PFSK-1 (cell line): ENCODE results near the gene HEXB.
A peak's percentile ranks its signal among the peaks of the same experiment; 100 is the strongest.

ENCODE experiments used
- FOXP2 ChIP-seq: optimal IDR thresholded peaks from 2 replicates; pipeline ENCODE3; 2011; ENCODE audit warnings: borderline replicate concordance, control low read depth, inconsistent platforms; ENCODE audit not compliant: insufficient read depth; ENCODE audit errors: extremely low read length, extremely low read depth
- POLR2AphosphoS5 ChIP-seq: IDR thresholded peaks from 2 replicates; pipeline ENCODE4 v1.6.1; 2012; ENCODE audit warnings: low read depth, mild to moderate bottlenecking, control low read depth, low read length, moderate library complexity
- SIN3A ChIP-seq: IDR thresholded peaks from 2 replicates; pipeline ENCODE4 v1.6.1; 2012; ENCODE audit warnings: mild to moderate bottlenecking, low read length, moderate library complexity, borderline replicate concordance; ENCODE audit not compliant: insufficient read depth
- TAF1 ChIP-seq: IDR thresholded peaks from 2 replicates; pipeline ENCODE4 v1.6.1; 2012; ENCODE audit warnings: low read length, control low read depth, borderline replicate concordance; ENCODE audit not compliant: insufficient read depth
- TF ChIP-seq, protein P1 (sequence below), 2 experiments: IDR thresholded peaks; 2 replicates each; pipeline versions ENCODE4 v1.6.1 to v1.8.0; 2011 to 2012; ENCODE audit warnings: low read depth in 2 of 2, low read length in 2 of 2, control low read depth in 1 of 2, inconsistent platforms in 1 of 2, mild to moderate bottlenecking in 1 of 2, moderate library complexity in 1 of 2; ENCODE audit not compliant: insufficient read depth in 1 of 2

Gene HEXB

DNA sequence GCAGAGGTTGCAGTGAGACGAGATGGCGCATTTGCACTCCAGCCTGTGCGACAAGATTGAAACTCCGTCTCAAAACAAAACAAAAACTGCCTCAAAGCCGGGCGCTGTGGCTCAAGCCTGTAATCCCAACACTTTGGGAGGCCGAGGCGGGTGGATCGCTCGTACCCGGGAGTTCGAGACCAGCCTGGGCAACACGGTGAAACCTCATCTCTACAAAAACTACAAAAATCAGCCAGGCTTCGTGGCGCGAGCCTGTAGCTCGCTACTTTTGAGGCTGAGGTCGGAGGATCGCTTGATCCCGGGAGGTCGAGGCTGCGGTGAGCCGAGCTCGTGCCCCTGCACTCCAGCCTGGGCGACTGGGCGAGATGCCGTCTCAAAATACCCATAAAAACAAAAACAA is 80.9 kb downstream of the HEXB start:
- no peak for TF ChIP-seq FOXP2
- TF ChIP-seq SIN3A = no peak
- TF ChIP-seq, protein P1, sequence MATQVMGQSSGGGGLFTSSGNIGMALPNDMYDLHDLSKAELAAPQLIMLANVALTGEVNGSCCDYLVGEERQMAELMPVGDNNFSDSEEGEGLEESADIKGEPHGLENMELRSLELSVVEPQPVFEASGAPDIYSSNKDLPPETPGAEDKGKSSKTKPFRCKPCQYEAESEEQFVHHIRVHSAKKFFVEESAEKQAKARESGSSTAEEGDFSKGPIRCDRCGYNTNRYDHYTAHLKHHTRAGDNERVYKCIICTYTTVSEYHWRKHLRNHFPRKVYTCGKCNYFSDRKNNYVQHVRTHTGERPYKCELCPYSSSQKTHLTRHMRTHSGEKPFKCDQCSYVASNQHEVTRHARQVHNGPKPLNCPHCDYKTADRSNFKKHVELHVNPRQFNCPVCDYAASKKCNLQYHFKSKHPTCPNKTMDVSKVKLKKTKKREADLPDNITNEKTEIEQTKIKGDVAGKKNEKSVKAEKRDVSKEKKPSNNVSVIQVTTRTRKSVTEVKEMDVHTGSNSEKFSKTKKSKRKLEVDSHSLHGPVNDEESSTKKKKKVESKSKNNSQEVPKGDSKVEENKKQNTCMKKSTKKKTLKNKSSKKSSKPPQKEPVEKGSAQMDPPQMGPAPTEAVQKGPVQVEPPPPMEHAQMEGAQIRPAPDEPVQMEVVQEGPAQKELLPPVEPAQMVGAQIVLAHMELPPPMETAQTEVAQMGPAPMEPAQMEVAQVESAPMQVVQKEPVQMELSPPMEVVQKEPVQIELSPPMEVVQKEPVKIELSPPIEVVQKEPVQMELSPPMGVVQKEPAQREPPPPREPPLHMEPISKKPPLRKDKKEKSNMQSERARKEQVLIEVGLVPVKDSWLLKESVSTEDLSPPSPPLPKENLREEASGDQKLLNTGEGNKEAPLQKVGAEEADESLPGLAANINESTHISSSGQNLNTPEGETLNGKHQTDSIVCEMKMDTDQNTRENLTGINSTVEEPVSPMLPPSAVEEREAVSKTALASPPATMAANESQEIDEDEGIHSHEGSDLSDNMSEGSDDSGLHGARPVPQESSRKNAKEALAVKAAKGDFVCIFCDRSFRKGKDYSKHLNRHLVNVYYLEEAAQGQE (IDR thresholded peaks at IDR 0.05; ENCODE audit: insufficient read depth in 1 of 2, low read depth in 2 of 2, low read length in 2 of 2) = no peak
- no peak for TF ChIP-seq POLR2AphosphoS5
- no peak for TF ChIP-seq TAF1

DNA sequence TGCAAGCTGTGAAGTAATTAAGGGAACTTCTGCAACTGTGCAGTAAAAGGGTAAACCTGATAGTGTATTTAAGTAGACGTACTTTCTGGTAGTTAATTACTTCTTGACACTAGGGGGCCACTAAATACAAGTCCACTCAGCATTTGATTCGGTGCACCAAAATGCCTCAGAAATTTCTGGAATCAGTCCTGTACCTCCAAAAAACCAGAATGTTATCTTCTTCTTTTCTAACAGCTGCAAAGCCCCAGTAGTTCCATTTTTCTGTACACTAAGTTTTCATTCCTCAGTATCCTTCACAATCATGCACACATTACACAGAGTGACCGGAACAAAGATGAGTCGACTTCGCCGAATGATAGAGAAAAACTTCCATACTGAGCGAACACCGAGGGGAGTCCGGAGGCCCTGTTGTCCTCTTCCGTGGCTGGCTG is 81.4 kb downstream of the HEXB start:
- TF ChIP-seq FOXP2 (no peak), SIN3A (no peak), POLR2AphosphoS5 (no peak), TAF1 (no peak)
- TF ChIP-seq, protein P1 (IDR thresholded peaks at IDR 0.05; ENCODE audit: insufficient read depth in 1 of 2, low read depth in 2 of 2, low read length in 2 of 2) = no peak

DNA sequence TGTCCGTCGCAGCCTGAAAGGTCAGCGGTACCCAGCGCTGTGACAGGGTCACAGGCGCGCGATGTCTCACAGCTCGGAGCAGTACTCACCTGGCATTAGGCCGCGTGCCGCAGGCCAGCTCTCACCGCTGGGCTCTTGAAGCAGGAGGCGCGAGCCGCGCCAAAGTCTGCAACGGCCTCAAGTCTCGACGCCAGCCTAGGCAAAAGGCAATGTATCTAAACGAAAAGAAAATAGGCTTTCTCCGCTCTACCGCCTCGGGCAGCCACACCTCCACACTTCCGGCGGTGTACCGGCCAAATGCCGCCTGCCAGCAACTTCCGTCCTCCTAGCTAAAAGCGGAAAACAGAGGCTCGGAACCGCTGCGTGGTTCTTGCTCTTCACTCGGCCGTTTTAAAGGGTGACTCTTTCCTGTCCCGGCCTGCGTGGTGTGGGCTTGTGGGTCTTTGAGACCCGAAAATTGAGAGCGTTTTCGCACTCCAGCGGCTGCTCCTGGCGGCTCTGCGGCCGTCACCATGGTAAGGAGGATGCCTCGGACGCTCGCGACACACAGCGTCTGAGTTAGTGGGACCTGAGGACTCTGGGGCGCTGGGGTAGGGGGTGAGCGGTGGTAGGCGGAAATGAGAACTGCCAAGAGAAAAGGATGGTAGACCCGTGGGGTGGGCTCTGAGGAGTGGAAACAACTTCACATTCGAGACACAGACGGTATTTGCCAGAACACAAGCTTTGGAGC is 82.0 kb downstream of the HEXB start, which contains the start of the genes GFM2 and NSA2:
GFM2 (minus strand) TSS at position 269 of the 730 bp plus-strand sequence. CDS start 3,375 bp downstream, outside the sequence.
NSA2 (plus strand) TSS at position 401 of the 730 bp plus-strand sequence; CDS start at position 513, 112 bp downstream.
- no peak for TF ChIP-seq FOXP2
- TF ChIP-seq TAF1 = peak; percentile 81
- TF ChIP-seq SIN3A = peak; percentile 82; the same call in 1 of the 2 replicates
- peak; percentile 81 for TF ChIP-seq POLR2AphosphoS5
- TF ChIP-seq, protein P1 (IDR thresholded peaks at IDR 0.05; ENCODE audit: insufficient read depth in 1 of 2, low read depth in 2 of 2, low read length in 2 of 2) = no peak

DNA sequence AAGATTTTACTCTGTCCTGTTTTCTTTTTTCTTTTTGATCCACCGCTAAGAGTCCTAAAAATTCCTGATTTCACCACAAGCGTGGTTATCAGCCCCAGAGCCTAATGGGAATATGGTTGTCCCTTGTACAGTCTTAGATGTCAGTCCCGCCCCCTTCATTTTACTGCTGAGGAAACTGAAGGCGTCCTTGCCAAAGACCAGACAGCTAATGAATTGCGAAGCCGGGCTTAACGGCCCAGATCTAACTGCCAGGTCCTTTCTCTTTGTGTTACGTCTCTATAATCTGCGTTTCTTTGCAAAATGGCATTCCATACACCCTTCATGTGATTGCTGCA is 82.5 kb downstream of the HEXB start:
- TF ChIP-seq, protein P1 (IDR thresholded peaks at IDR 0.05; ENCODE audit: insufficient read depth in 1 of 2, low read depth in 2 of 2, low read length in 2 of 2) = no peak
- no peak for TF ChIP-seq TAF1
- TF ChIP-seq POLR2AphosphoS5 = no peak
- TF ChIP-seq FOXP2 = no peak
- no peak for TF ChIP-seq SIN3A
